ENCODE data around the gene LXN.
A peak's percentile ranks its signal among the peaks of the same experiment; 100 is the strongest.
"Not testable (repeated sequence)": the region's sequence is repeated elsewhere in the genome, so short reads cannot be mapped to it uniquely, and the experiment has no call there.

The LXN gene

GRCh38 chr3:158672215-158673176 lies at the start of gene LXN:
Gene LXN, minus strand, starts transcription at chr3:158672648. Its CDS starts 170 bp downstream, at chr3:158672478.
- no peak for DNase-seq

- no peak for DNase-seq
Measured at GRCh38 chr3:158722108-158722507, 49.7 kb upstream of the LXN start.

GRCh38 chr3:158718490-158719170 lies 46.2 kb upstream of the LXN start:
- DNase-seq: no peak

- DNase-seq: peak in 1 of 2 experiments; percentile 53
Measured at GRCh38 chr3:158717576-158717975, 45.1 kb upstream of the LXN start.

GRCh38 chr3:158713094-158713499 lies 40.6 kb upstream of the LXN start:
- no peak for DNase-seq

- DNase-seq: no peak
Measured at GRCh38 chr3:158712443-158712842, 40.0 kb upstream of the LXN start.

GRCh38 chr3:158711886-158712285 lies 39.4 kb upstream of the LXN start:
- DNase-seq: no peak

- DNase-seq: no peak
Measured at GRCh38 chr3:158710601-158711000, 38.2 kb upstream of the LXN start.

- no peak for DNase-seq
Measured at GRCh38 chr3:158709666-158710083, 37.2 kb upstream of the LXN start.

- DNase-seq: no peak
Measured at GRCh38 chr3:158703566-158703965, 31.1 kb upstream of the LXN start.

GRCh38 chr3:158702815-158703481 lies 30.5 kb upstream of the LXN start:
- DNase-seq: no peak

- DNase-seq: no peak
Measured at GRCh38 chr3:158701420-158702065, 29.1 kb upstream of the LXN start.

- DNase-seq: peak; percentile 78 to 86
Measured at GRCh38 chr3:158700559-158700958, 28.1 kb upstream of the LXN start.

GRCh38 chr3:158696618-158697017 lies 24.2 kb upstream of the LXN start:
- no peak for DNase-seq

- DNase-seq: not testable (repeated sequence)
Measured at GRCh38 chr3:158693866-158694456, 21.5 kb upstream of the LXN start.

- no peak for DNase-seq
Measured at GRCh38 chr3:158685159-158685558, 12.7 kb upstream of the LXN start.

- DNase-seq: no peak
Measured at GRCh38 chr3:158683230-158683962, 10.9 kb upstream of the LXN start.

- DNase-seq: no peak
Measured at GRCh38 chr3:158680861-158681260, 8.4 kb upstream of the LXN start.

GRCh38 chr3:158679547-158680000 lies 7.1 kb upstream of the LXN start:
- DNase-seq: no peak

GRCh38 chr3:158678687-158679086 lies 6.2 kb upstream of the LXN start:
- no peak for DNase-seq

GRCh38 chr3:158671821-158672214 lies 630 bp downstream of the LXN start:
- no peak for DNase-seq

- no peak for DNase-seq
Measured at GRCh38 chr3:158668506-158668905, 3.9 kb downstream of the LXN start.

Data from NCI-H446 (cell line).